Activated CD4-positive, alpha-beta T cell treated with anti-CD3 and anti-CD28 coated beads, Interleukin-2, amount 10 ng/mL, durations not matched to agents 24 days and 14 days (primary cell): ENCODE data around the gene NT5DC3. TPM values are rescaled to one million over a fixed set of nuclear protein-coding genes. Genes with fewer than 3 reads are reported as not detected.

Experiments used
- DNase-seq: peaks from one replicate; pipeline ENCODE4 v3.0.0; 2022
- H3K27ac Mint-ChIP-seq: one replicate; pipeline ENCODE4 v1.8.0; 2022; ENCODE audit warnings: mild to moderate bottlenecking, mixed read lengths
- H3K27me3 Mint-ChIP-seq: one replicate; pipeline ENCODE4 v1.8.0; 2022; ENCODE audit warnings: mixed read lengths
- H3K36me3 Mint-ChIP-seq: one replicate; pipeline ENCODE4 v1.8.0; 2022; ENCODE audit warnings: low read depth, mild to moderate bottlenecking, mixed read lengths
- H3K4me1 Mint-ChIP-seq: one replicate; pipeline ENCODE4 v1.8.0; 2021; ENCODE audit warnings: mixed read lengths
- H3K4me3 Mint-ChIP-seq: one replicate; pipeline ENCODE4 v1.8.0; 2022; ENCODE audit warnings: mild to moderate bottlenecking, moderate library complexity, mixed read lengths
- H3K9me3 Mint-ChIP-seq: one replicate; pipeline ENCODE4 v1.8.0; 2021; ENCODE audit warnings: mixed read lengths
- intact Hi-C: fragments of 100-400 bp; cut with micrococcal nuclease; formaldehyde crosslinking; loops from one replicate; pipeline ENCODE4 v1.15.1; 2023
- total RNA-seq: library from RNA; stranded (reverse); gene quantifications from 2 replicates; pipeline ENCODE4 v1.2.3, GENCODE V29; 2022

Gene NT5DC3
- total RNA-seq, 1 donor from 2014 or later: 14.9 TPM

DNA sequence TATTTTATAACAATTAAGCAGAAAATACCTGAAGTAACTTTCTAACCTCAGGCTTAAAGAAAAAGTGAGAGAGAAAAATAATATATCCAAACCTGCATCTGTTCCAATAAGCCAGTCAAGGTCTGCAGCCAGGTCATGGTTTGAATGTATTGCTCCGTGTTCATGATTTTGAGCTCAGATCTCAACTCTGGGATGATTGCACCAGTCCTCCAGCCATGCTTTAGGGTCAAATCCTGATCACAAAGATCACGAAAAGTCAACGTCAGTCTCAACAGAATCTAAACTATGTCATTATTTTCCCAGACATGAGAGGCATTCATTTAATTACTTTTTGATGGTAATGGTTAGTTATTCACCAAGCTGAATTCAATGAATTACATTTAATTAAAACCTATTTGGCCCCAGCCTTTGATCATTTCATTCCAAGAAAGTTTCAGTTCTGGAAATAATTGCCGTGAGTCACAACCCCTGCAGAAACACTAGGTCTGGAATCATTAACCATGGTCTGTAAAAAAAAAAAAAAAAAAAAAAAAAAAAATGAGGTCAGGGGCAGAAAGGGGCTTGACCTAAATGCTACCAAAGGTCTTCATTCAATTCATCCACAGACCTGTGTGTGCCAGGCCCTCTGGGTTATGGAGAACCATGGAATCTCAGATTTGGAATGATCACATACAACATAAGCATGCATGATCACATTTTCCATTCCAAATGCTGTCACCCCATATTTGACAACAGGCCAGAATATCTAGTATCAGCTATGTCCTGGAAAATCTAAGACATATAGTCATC is 55.6 kb downstream of the NT5DC3 start:
- H3K27me3 Mint-ChIP-seq: no peaks in the 10 kb centered on the region
- H3K4me3 Mint-ChIP-seq: no peak overlapping the region
- no peaks in the 10 kb centered on the region for H3K9me3 Mint-ChIP-seq
- no peaks in the 10 kb centered on the region for H3K4me1 Mint-ChIP-seq
- no peak overlapping the region for H3K27ac Mint-ChIP-seq
- intact Hi-C loops: no loop called here
- DNase-seq: no peak
- peaks cover 14% of the 10 kb centered on the region for H3K36me3 Mint-ChIP-seq

DNA sequence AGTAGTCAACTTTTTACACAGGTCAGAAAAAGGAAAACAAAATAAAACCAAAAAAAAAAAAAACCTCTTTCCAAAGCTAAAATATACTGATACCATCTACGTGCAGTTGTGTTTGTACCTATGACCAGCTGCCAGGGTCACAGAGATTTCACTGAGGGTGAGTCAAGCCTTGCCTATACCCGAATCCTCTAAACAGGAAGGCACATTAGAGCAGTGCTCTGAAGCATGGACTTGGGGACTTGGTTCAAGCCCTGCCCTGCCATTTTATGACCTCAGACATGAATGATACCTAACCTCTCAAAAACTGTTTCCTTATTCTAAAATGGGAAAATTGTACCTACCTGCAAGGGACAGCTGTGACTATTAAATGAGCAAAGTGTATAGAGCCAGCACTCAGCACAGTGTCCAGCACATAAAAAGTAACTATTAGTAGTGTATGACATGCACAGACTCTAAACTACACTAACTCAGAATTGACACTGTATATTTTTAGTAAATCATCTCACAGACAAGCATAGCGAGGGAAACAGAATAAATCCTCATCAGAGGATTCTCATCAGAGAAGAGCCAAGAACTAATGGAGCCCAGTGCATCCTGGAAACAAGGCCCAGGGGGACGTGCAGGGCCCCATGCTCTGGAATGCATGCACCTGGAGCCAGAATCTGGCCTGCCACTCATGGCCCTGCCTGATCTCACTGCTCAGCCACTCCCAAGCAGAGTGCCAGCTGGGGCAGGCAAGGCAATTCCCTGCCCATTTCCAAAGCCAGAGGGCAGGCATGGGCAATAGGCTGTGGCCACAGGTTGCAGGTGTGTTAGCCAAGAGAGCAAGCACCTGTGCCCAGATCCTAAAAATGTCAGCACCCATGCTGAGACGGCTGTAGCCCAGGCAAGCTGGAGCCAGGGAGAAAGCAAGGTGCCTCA is 57.0 kb downstream of the NT5DC3 start:
- Mint-ChIP-seq H3K27ac (no peak overlapping the region), H3K9me3 (no peaks in the 10 kb centered on the region), H3K27me3 (no peaks in the 10 kb centered on the region), H3K4me3 (no peak overlapping the region), H3K36me3 (peaks cover 20% of the 10 kb centered on the region), H3K4me1 (no peaks in the 10 kb centered on the region)
- intact Hi-C loops: no loop called here
- DNase-seq: no peak

DNA sequence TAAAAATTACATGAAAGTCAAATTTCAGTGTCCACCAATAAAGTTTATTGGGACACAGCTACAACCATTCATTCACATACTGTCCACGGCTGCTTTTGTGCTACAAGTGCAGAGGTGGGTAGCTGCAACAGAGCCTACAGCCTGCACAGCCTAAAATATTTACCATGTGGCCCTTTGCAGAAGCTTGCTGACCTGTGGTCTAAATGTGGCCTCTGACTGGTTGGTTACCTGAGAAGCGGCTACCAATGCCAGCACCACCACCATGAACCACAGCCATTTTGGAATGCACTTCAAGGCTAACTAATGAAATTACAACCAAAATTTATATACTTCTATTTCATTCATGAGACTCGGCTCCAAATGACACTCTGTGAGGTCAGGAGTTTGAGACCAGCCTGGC is 58.6 kb downstream of the NT5DC3 start:
- H3K4me3 Mint-ChIP-seq: no peak overlapping the region
- H3K27me3 Mint-ChIP-seq: no peaks in the 10 kb centered on the region
- H3K9me3 Mint-ChIP-seq: no peaks in the 10 kb centered on the region
- peaks cover 27% of the 10 kb centered on the region for H3K36me3 Mint-ChIP-seq
- DNase-seq: no peak
- intact Hi-C loops: no loop called here
- no peak overlapping the region for H3K27ac Mint-ChIP-seq
- H3K4me1 Mint-ChIP-seq: no peaks in the 10 kb centered on the region

DNA sequence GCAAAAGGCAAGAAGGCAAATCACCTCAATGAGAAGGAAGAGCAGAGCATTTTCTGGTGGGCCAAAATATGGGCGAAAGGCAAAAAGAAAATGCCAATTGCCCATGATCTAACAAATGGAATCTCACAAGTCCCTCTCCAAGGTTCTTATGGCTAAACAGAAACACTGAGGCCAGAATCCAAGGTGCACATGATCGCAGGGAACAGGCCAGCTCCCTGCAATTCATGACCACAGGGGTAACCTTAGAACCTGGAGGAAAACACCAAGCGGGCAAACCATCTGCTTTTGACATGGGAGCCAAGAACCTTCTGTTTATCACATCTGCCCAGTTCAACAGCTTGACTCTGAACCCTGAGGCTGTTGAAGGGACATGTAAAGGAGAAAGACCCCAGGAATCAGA is 60.0 kb downstream of the NT5DC3 start:
- intact Hi-C loops: no loop called here

DNA sequence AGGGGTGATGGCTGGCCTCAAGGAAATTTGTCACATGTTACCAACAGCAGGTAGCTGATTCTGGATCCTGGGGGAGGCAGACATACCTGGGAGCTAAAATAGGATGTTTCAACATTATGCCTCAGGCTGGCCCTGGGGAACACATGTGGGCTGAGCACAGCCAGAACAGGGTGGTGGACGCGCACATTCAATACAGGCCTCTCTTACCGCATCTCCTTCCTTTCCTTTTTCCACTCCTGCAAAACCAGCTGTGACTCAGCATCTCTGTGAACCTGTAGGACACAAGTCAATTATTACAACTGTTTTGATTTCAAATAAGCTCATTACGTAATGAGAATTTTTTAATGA is 61.0 kb downstream of the NT5DC3 start:
- no peaks in the 10 kb centered on the region for H3K9me3 Mint-ChIP-seq
- peaks cover 30% of the 10 kb centered on the region for H3K36me3 Mint-ChIP-seq
- no peak overlapping the region for H3K4me3 Mint-ChIP-seq

More for the DNA sequence above, 60.0 kb downstream of the NT5DC3 start:
- Mint-ChIP-seq H3K27me3 (no peaks in the 10 kb centered on the region), H3K4me1 (no peaks in the 10 kb centered on the region), H3K9me3 (no peaks in the 10 kb centered on the region), H3K36me3 (peaks cover 28% of the 10 kb centered on the region), H3K4me3 (no peak overlapping the region), H3K27ac (no peak overlapping the region)
- no peak for DNase-seq

DNA sequence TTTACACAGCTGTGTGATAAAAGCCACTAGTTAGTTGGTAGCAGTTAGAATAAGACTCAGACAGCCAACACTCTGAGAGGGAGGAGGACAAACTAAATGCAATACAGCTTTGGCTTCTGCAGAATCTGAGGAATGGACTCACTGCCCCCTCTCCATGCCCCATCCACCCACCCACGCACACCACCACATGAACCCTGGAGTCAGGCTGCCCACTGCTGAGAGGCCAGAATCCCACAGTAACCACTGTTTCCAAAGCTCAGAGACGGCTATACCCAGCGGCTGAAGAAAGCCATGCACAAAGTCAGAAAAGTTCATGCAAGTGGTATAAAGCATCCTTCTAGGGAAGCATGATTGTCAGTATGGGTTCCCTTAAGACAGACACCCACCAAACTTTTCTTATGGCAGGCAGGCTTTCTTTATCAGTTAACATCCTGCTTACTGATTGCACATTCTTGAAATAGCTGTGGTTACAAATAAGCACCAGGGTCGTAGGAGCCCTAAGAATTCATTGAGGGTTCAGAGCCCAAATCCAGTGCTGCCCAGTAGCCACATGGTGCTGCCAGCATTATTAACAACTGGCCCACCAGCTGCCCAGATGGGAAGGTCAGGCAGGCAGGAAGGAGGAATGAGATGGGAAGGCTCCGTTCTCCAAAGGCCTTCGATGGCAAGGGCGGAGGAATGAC is 61.5 kb downstream of the NT5DC3 start:
- no peak for DNase-seq
- H3K4me3 Mint-ChIP-seq: no peak overlapping the region
- H3K4me1 Mint-ChIP-seq: no peaks in the 10 kb centered on the region
- H3K36me3 Mint-ChIP-seq: peaks cover 30% of the 10 kb centered on the region
- intact Hi-C loops: no loop called here
- no peaks in the 10 kb centered on the region for H3K27me3 Mint-ChIP-seq
- no peaks in the 10 kb centered on the region for H3K9me3 Mint-ChIP-seq
- H3K27ac Mint-ChIP-seq: no peak overlapping the region

More for the DNA sequence above, 61.0 kb downstream of the NT5DC3 start:
- intact Hi-C loops: no loop called here
- H3K4me1 Mint-ChIP-seq: no peaks in the 10 kb centered on the region
- H3K27ac Mint-ChIP-seq: no peak overlapping the region
- H3K27me3 Mint-ChIP-seq: no peaks in the 10 kb centered on the region
- DNase-seq: no peak

DNA sequence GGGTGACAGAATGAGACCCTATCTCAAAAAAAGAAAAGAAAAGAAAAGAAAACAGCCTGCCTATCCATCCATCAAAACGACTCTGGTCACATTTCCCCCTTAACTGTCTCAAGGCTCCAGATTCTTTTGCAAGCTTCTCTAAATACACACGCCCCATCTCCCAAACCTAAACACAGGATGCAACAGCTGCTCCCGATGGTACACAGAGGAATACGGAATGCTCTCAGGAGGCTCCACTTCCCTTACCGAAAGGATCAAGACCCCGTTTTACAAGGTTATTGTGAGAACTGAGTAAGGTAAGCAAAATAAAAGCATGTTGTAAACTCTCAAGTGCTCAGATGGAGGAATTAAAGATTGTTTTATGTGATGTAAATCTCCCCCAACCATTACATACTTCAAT is 62.3 kb downstream of the NT5DC3 start:
- H3K27me3 Mint-ChIP-seq: no peaks in the 10 kb centered on the region
- no peak overlapping the region for H3K27ac Mint-ChIP-seq
- peaks cover 24% of the 10 kb centered on the region for H3K36me3 Mint-ChIP-seq
- intact Hi-C loops: no loop called here
- H3K4me3 Mint-ChIP-seq: no peak overlapping the region
- no peak for DNase-seq
- H3K9me3 Mint-ChIP-seq: no peaks in the 10 kb centered on the region
- no peaks in the 10 kb centered on the region for H3K4me1 Mint-ChIP-seq

DNA sequence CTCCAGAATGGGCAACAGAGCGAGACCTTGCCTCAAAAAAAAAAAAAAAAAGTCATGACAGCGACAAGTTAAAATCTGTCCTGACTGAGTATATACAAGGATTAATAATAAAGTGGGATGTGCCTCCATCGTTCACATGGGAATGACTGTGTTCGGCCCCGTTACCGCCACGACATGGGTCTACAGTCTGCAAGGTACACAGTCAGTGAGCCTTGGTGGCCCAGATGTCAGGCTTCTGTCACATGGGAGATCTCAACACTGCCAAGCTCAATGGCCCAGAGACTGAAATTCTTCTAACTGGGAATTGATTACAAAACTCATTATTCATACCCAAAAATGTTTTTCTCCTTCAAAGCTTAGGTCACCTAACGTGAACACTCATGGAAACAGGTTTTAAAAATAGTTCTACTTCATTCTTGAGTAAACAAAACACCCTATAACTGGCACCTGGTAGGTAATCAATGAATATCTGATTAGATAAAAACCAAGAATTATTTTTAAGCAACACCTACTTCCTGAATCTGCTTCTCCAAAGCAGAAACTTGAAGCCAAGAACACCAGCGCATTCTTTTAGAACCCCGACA is 66.0 kb downstream of the NT5DC3 start:
- H3K4me3 Mint-ChIP-seq: no peak overlapping the region
- intact Hi-C loops: no loop called here
- H3K27ac Mint-ChIP-seq: no peak overlapping the region

DNA sequence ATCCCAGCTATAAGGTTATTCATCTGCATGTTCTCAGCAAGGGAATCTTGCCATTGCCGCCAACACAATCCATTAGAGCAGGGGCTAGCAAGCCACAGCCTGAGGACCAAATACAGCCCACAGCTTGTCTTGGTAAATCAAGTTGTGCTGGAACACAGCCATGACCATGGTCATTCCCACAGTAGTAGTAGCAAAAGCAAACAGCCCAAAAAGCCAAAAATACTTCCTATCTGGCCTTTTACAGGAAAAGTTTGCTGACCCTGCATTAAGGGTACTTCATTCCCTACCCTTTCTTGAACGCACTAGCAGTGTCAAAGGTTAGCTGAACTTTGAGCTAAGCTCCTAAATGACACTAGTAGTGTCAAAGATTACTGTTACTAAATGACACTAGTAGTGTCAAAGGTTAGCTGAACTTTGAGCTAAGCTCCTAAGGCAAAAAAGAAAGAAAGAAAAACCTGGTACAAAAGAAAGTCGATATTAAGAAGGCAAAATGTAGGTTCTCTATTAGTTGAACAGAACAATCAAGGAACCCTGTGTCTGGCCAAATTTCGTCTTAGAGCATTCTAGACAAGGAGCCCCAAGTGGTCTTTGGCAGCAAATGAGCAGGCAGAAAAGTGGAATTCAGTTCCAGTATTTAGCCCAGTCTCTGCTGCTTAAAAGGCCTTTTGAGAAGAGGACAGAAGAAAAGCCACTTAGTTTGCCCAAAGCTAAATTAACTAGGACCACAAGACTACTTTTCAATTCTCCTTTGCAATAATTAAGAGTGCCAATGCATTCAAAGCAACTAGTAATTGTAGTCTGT is 67.7 kb downstream of the NT5DC3 start:
- no peak overlapping the region for H3K27ac Mint-ChIP-seq
- no peaks in the 10 kb centered on the region for H3K9me3 Mint-ChIP-seq
- intact Hi-C loops: no loop called here
- H3K4me1 Mint-ChIP-seq: no peaks in the 10 kb centered on the region
- no peak for DNase-seq
- no peak overlapping the region for H3K4me3 Mint-ChIP-seq
- H3K36me3 Mint-ChIP-seq: peaks cover 9% of the 10 kb centered on the region
- H3K27me3 Mint-ChIP-seq: no peaks in the 10 kb centered on the region

More for the DNA sequence above, 66.0 kb downstream of the NT5DC3 start:
- DNase-seq: no peak
- Mint-ChIP-seq H3K27me3 (no peaks in the 10 kb centered on the region), H3K9me3 (no peaks in the 10 kb centered on the region), H3K36me3 (peaks cover 18% of the 10 kb centered on the region), H3K4me1 (no peaks in the 10 kb centered on the region)

DNA sequence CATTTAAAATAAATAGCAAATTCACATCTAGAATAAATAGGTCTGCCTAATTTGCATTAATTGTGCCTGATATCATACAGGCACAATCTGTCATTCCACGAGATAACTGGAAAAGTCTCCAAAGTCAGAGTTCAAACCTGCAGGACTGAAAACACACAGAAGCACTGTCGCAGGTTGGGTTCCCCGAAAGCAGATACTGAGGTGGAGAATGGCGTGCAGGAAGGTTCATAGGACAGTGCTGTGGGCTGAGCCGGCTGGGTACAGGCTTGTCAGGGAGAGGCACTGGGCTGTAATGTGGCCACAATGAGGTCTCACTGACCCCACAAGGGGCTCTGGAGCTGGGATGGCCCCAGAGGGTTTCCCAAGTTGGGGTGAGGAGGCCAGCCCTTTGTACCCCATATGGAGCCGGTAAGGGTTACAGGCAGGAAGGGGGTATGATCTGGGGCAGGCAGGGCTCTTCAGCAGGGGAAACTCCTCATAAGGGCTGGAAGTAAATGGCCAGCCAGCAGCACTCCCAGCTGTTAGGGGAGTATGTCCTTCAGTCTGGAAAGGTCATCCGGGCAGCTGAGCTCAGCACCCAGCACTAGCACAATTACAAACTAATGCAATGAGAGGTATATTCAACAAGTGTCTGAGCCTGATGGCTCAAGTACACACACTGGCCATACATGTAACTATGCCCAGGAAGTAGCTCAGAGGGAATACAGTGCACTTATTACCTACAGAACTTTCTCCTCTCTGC is 68.5 kb downstream of the NT5DC3 start:
- Mint-ChIP-seq H3K36me3 (peaks cover 6% of the 10 kb centered on the region), H3K9me3 (no peaks in the 10 kb centered on the region), H3K4me3 (no peak overlapping the region), H3K27ac (no peak overlapping the region), H3K4me1 (no peaks in the 10 kb centered on the region), H3K27me3 (no peaks in the 10 kb centered on the region)
- DNase-seq: no peak
- intact Hi-C loops: no loop called here

DNA sequence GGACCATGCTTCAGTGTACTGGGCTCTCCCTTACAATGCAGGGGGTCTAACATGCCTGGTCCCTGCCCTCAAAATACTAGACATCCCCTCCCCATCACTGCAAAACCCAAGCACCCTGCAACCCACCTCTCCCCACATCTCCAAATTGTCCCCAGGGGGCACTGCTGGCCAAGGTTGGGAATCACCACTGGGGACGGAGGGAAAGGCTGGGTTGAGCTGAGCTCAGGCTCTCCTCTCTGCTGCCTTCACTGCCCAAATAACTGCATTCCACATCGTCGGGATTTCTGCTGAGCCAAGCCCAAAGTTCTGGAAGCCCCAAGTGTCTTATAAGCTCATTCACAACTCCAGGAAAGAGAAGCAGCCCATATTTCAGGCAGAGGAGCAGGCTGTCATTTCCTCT is 69.6 kb downstream of the NT5DC3 start:
- peaks cover 4% of the 10 kb centered on the region for H3K36me3 Mint-ChIP-seq
- no peaks in the 10 kb centered on the region for H3K27me3 Mint-ChIP-seq
- DNase-seq: no peak
- no peak overlapping the region for H3K4me3 Mint-ChIP-seq
- no peaks in the 10 kb centered on the region for H3K9me3 Mint-ChIP-seq
- H3K27ac Mint-ChIP-seq: no peak overlapping the region
- peaks cover under 1% of the 10 kb centered on the region for H3K4me1 Mint-ChIP-seq
- intact Hi-C loops: no loop called here

DNA sequence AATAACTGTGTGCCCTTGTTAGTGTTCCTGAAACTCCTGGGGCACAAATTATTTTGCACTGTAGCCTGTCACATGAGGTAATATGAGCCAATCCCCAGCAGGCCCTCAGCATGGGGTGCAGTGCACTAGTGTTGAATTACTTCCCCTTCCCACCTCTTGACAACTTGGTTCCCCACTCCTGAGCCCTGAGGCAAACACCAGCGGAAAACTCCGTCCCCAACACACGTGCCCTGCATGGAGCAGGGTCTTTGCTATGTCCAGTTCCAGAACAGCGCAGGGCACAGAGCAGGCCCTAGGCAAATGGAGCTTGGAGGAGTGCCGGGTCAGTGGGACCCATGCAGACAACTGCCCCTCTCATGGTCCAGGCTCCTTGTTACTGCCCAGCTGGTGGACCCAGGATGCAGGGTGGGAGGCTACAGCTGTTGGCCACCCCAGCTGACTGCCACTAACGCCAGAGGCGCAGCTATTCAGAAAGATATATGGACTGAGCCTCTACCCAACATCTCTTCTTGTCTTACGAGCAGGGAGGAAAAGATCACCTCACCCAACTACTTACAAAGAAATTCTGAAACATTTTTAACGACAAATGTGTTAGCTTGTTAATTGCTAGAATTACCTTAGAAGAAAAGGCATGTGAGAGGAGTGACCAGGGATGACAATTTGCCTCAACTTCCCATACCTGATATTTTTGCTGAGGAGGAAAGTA is 71.6 kb downstream of the NT5DC3 start:
- H3K4me1 Mint-ChIP-seq: peaks cover 2% of the 10 kb centered on the region
- H3K4me3 Mint-ChIP-seq: no peak overlapping the region
- no peak for DNase-seq
- no peaks in the 10 kb centered on the region for H3K36me3 Mint-ChIP-seq
- no peaks in the 10 kb centered on the region for H3K27me3 Mint-ChIP-seq
- H3K27ac Mint-ChIP-seq: no peak overlapping the region
- H3K9me3 Mint-ChIP-seq: no peaks in the 10 kb centered on the region
- intact Hi-C loops: no loop called here
